HG03558 (cell line): ENCODE measurements around the gene CHD2.
A peak's percentile ranks its signal among the peaks of the same experiment; 100 is the strongest.
"Not testable (repeated sequence)": the region's sequence is repeated elsewhere in the genome, so short reads cannot be mapped to it uniquely, and the experiment has no call there.

Source experiments
- ATAC-seq: cut with Tn5 transposase; IDR thresholded peaks from one replicate; pipeline ENCODE4 v1.9.1; 2021; ENCODE audit warnings: moderate number of reproducible peaks; ENCODE audit not compliant: unreplicated experiment; ENCODE audit errors: extremely low read depth

Gene CHD2

GRCh38 chr15:92903966-92904721 lies 4.0 kb downstream of the CHD2 start:
- peak; percentile 71 for ATAC-seq

GRCh38 chr15:92904722-92905571 lies 4.8 kb downstream of the CHD2 start:
- no peak for ATAC-seq

- ATAC-seq = no peak
These were observed 5.9 kb downstream of the CHD2 start for GRCh38 chr15:92906020-92906419.

GRCh38 chr15:92906563-92907081 lies 6.5 kb downstream of the CHD2 start:
- no peak for ATAC-seq

GRCh38 chr15:92907229-92907628 lies 7.1 kb downstream of the CHD2 start:
- ATAC-seq = no peak

GRCh38 chr15:92907896-92908712 lies 8.0 kb downstream of the CHD2 start:
- ATAC-seq = no peak

- no peak for ATAC-seq
These were observed 8.6 kb downstream of the CHD2 start for GRCh38 chr15:92908713-92909057.

- no peak for ATAC-seq
These were observed 9.1 kb downstream of the CHD2 start for GRCh38 chr15:92909136-92909781.

- no peak for ATAC-seq
These were observed 10.3 kb downstream of the CHD2 start for GRCh38 chr15:92910451-92910850.

GRCh38 chr15:92914103-92914499 lies 14.0 kb downstream of the CHD2 start:
- no peak for ATAC-seq

GRCh38 chr15:92914768-92915221 lies 14.7 kb downstream of the CHD2 start:
- ATAC-seq = no peak

- no peak for ATAC-seq
These were observed 15.8 kb downstream of the CHD2 start for GRCh38 chr15:92915766-92916435.

GRCh38 chr15:92917598-92918407 lies 17.7 kb downstream of the CHD2 start:
- no peak for ATAC-seq

- ATAC-seq = not testable (repeated sequence)
These were observed 18.8 kb downstream of the CHD2 start for GRCh38 chr15:92918881-92919280.

GRCh38 chr15:92920595-92921161 lies 20.6 kb downstream of the CHD2 start:
- ATAC-seq = no peak

- no peak for ATAC-seq
These were observed 21.3 kb downstream of the CHD2 start for GRCh38 chr15:92921215-92922131.

GRCh38 chr15:92922418-92923002 lies 22.4 kb downstream of the CHD2 start:
- no peak for ATAC-seq
